HEK293 (cell line): ENCODE results near the gene KLHL17.

Experiments used
- CTCF ChIA-PET: fragments of 350-600 bp; formaldehyde crosslinking; extraction: SDS; loops from one replicate; lab custom pipeline; 2021; ENCODE audit warnings: antibody characterized with exemption; lab: Yijun Ruan, JAX
- POLR2A ChIA-PET: fragments of 300-600 bp; formaldehyde crosslinking; extraction: SDS; loops from one replicate; lab custom pipeline; 2020; ENCODE audit warnings: antibody characterized with exemption, inconsistent platforms; lab: Yijun Ruan, JAX
- H3K27ac ChIP-seq: fragments of 200-500 bp; sonication (Bioruptor generic); 2 replicates; pipeline ENCODE4 v1.5.1; 2014; ENCODE audit warnings: low read depth, low read length, control low read depth, inconsistent platforms; ENCODE audit errors: extremely low read depth
- H3K36me3 ChIP-seq, 2 experiments: fragments of 200-500 bp in 1 of 2; sonication (Bioruptor generic) in 1 of 2; 1 replicate in 1 of 2; 2 replicates in 1 of 2; pipeline ENCODE4 v1.5.1; 2014 to 2017; ENCODE audit warnings: inconsistent platforms in 2 of 2, low read length in 2 of 2; ENCODE audit not compliant: control insufficient read depth in 2 of 2, insufficient read depth in 1 of 2
- H3K4me1 ChIP-seq: fragments of 200-500 bp; sonication (Bioruptor generic); 2 replicates; pipeline ENCODE4 v1.5.1; 2014; ENCODE audit warnings: mild to moderate bottlenecking, low read length, inconsistent platforms; ENCODE audit not compliant: control insufficient read depth, insufficient read depth
- H3K4me3 ChIP-seq: 2 replicates; pipeline ENCODE4 v1.5.1; 2011; ENCODE audit warnings: low read depth, mild to moderate bottlenecking, control low read depth, low read length, moderate library complexity
- H3K9me3 ChIP-seq: fragments of 200-500 bp; sonication (Bioruptor generic); 2 replicates; pipeline ENCODE4 v1.5.1; 2014; ENCODE audit warnings: low read depth, low read length, inconsistent platforms; ENCODE audit not compliant: control insufficient read depth, insufficient read depth
- EGR2 ChIP-seq: fragments of 450-650 bp; formaldehyde crosslinking; IDR thresholded peaks from 2 replicates; pipeline ENCODE4 v1.5.1; 2016; ENCODE audit warnings: low read depth, missing biosample characterization, missing genetic modification characterization
- SCRT2 ChIP-seq: fragments of 450-650 bp; formaldehyde crosslinking; IDR thresholded peaks from 2 replicates; pipeline ENCODE4 v1.5.1; 2016; ENCODE audit warnings: missing biosample characterization, missing genetic modification characterization
- SP7 ChIP-seq: fragments of 450-650 bp; formaldehyde crosslinking; IDR thresholded peaks from 2 replicates; pipeline ENCODE4 v1.5.1; 2016; ENCODE audit warnings: missing biosample characterization, missing genetic modification characterization
- ZBTB21 ChIP-seq: fragments of 450-650 bp; formaldehyde crosslinking; IDR thresholded peaks from 2 replicates; pipeline ENCODE4 v1.5.1; 2017; ENCODE audit warnings: missing biosample characterization, missing genetic modification characterization
- ZBTB48 ChIP-seq: fragments of 450-650 bp; formaldehyde crosslinking; IDR thresholded peaks from 2 replicates; pipeline ENCODE4 v1.5.1; 2016; ENCODE audit warnings: missing biosample characterization, missing genetic modification characterization
- ZBTB7A ChIP-seq: fragments of 450-650 bp; formaldehyde crosslinking; IDR thresholded peaks from 2 replicates; pipeline ENCODE4 v1.5.1; 2016; ENCODE audit warnings: low read depth, missing biosample characterization, missing genetic modification characterization
- ZBTB8A ChIP-seq: fragments of 450-650 bp; formaldehyde crosslinking; IDR thresholded peaks from 2 replicates; pipeline ENCODE4 v1.5.1; 2016; ENCODE audit warnings: missing biosample characterization, missing genetic modification characterization
- ZIC2 ChIP-seq: fragments of 450-650 bp; formaldehyde crosslinking; IDR thresholded peaks from 2 replicates; pipeline ENCODE4 v1.5.1; 2016; ENCODE audit warnings: missing biosample characterization, missing genetic modification characterization
- ZNF121 ChIP-seq: fragments of 450-650 bp; formaldehyde crosslinking; IDR thresholded peaks from 2 replicates; pipeline ENCODE4 v1.5.1; 2016; ENCODE audit warnings: missing biosample characterization, missing genetic modification characterization
- ZNF2 ChIP-seq: fragments of 450-650 bp; formaldehyde crosslinking; IDR thresholded peaks from 2 replicates; pipeline ENCODE4 v1.5.1; 2016; ENCODE audit warnings: missing biosample characterization, missing genetic modification characterization
- ZNF221 ChIP-seq: fragments of 450-650 bp; formaldehyde crosslinking; IDR thresholded peaks from 2 replicates; pipeline ENCODE4 v1.5.1; 2017; ENCODE audit warnings: missing biosample characterization, missing genetic modification characterization, borderline replicate concordance
- ZNF324 ChIP-seq: fragments of 450-650 bp; formaldehyde crosslinking; IDR thresholded peaks from 2 replicates; pipeline ENCODE4 v1.5.1; 2016; ENCODE audit warnings: missing biosample characterization, missing genetic modification characterization
- ZNF561 ChIP-seq: fragments of 450-650 bp; IDR thresholded peaks from 2 replicates; pipeline ENCODE4 v1.5.1; 2018; ENCODE audit warnings: missing biosample characterization, missing genetic modification characterization, borderline replicate concordance
- ZNF580 ChIP-seq: fragments of 450-650 bp; formaldehyde crosslinking; IDR thresholded peaks from 2 replicates; pipeline ENCODE4 v1.5.1; 2016; ENCODE audit warnings: missing biosample characterization, missing genetic modification characterization
- ZNF600 ChIP-seq: fragments of 450-650 bp; formaldehyde crosslinking; IDR thresholded peaks from 2 replicates; pipeline ENCODE4 v1.5.1; 2016; ENCODE audit warnings: missing biosample characterization, missing genetic modification characterization
- ZNF76 ChIP-seq: fragments of 450-650 bp; formaldehyde crosslinking; IDR thresholded peaks from 2 replicates; pipeline ENCODE4; 2016; ENCODE audit warnings: low read depth, missing biosample characterization, missing genetic modification characterization, borderline replicate concordance
- TF ChIP-seq, protein P1 (sequence below): fragments of 450-650 bp; formaldehyde crosslinking; optimal IDR thresholded peaks from 2 replicates; pipeline ENCODE3; 2016; ENCODE audit warnings: missing biosample characterization, mild to moderate bottlenecking, missing genetic modification characterization
- TF ChIP-seq, protein P2 (sequence below): fragments of 450-650 bp; IDR thresholded peaks from 2 replicates; pipeline ENCODE4 v1.5.1; 2018; ENCODE audit warnings: missing biosample characterization, missing genetic modification characterization
- TF ChIP-seq, protein P3 (sequence below): fragments of 450-650 bp; formaldehyde crosslinking; IDR thresholded peaks from 2 replicates; pipeline ENCODE4 v1.5.1; 2017; ENCODE audit warnings: missing biosample characterization, missing genetic modification characterization
- TF ChIP-seq, protein P4 (sequence below): fragments of 450-650 bp; formaldehyde crosslinking; IDR thresholded peaks from 2 replicates; pipeline ENCODE4 v1.5.1; 2016; ENCODE audit warnings: missing biosample characterization, missing genetic modification characterization
- TF ChIP-seq, protein P5 (sequence below): fragments of 450-650 bp; formaldehyde crosslinking; IDR thresholded peaks from 2 replicates; pipeline ENCODE4 v1.5.1; 2016; ENCODE audit warnings: missing biosample characterization, missing genetic modification characterization, borderline replicate concordance

KLHL17 gene

DNA sequence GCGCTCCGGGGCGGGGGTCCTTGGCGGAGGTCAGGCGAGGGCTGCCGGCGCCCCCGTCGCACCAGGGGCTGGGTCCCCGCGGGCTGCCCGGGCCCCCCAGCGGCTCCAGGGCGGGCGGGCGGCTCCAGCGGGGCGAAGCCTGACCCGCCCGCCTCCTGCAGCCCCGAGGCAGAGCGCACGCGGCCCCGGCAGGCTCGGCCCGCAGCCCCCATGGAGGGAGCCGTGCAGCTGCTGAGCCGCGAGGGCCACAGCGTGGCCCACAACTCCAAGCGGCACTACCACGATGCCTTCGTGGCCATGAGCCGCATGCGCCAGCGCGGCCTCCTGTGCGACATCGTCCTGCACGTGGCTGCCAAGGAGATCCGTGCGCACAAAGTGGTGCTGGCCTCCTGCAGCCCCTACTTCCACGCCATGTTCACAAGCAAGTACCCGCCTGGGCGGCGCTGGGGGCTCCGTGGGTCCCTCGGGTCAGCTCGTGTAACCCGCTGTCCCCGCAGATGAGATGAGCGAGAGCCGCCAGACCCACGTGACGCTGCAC lies 817 bp downstream of the KLHL17 start:
- Histone ChIP-seq H3K4me3 (peak overlapping the region; percentile 57), H3K36me3 (peaks cover 3 to 53% of the 10 kb centered on the region in 2 experiments; a peak in 2 of 3 replicates), H3K27ac (peak overlapping the region; percentile 64; the same call in 1 of the 2 replicates), H3K4me1 (peaks cover under 1% of the 10 kb centered on the region; the same call in 1 of the 2 replicates), H3K9me3 (no peaks in the 10 kb centered on the region)
- TF ChIP-seq, protein P1, sequence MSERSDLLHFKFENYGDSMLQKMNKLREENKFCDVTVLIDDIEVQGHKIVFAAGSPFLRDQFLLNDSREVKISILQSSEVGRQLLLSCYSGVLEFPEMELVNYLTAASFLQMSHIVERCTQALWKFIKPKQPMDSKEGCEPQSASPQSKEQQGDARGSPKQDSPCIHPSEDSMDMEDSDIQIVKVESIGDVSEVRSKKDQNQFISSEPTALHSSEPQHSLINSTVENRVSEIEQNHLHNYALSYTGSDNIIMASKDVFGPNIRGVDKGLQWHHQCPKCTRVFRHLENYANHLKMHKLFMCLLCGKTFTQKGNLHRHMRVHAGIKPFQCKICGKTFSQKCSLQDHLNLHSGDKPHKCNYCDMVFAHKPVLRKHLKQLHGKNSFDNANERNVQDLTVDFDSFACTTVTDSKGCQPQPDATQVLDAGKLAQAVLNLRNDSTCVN (tag by site-specific recombination): peak; percentile 26
- TF ChIP-seq ZIC2 (tag by site-specific recombination): peak; percentile 59
- TF ChIP-seq ZNF600 (tag by site-specific recombination): peak; percentile 81
- TF ChIP-seq SP7 (tag by site-specific recombination): no peak
- peak; percentile 52; the same call in 1 of the 2 replicates for TF ChIP-seq ZNF2 (tag by site-specific recombination)
- TF ChIP-seq, protein P2, sequence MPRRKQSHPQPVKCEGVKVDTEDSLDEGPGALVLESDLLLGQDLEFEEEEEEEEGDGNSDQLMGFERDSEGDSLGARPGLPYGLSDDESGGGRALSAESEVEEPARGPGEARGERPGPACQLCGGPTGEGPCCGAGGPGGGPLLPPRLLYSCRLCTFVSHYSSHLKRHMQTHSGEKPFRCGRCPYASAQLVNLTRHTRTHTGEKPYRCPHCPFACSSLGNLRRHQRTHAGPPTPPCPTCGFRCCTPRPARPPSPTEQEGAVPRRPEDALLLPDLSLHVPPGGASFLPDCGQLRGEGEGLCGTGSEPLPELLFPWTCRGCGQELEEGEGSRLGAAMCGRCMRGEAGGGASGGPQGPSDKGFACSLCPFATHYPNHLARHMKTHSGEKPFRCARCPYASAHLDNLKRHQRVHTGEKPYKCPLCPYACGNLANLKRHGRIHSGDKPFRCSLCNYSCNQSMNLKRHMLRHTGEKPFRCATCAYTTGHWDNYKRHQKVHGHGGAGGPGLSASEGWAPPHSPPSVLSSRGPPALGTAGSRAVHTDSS (tag by site-specific recombination): no peak
- TF ChIP-seq, protein P3, sequence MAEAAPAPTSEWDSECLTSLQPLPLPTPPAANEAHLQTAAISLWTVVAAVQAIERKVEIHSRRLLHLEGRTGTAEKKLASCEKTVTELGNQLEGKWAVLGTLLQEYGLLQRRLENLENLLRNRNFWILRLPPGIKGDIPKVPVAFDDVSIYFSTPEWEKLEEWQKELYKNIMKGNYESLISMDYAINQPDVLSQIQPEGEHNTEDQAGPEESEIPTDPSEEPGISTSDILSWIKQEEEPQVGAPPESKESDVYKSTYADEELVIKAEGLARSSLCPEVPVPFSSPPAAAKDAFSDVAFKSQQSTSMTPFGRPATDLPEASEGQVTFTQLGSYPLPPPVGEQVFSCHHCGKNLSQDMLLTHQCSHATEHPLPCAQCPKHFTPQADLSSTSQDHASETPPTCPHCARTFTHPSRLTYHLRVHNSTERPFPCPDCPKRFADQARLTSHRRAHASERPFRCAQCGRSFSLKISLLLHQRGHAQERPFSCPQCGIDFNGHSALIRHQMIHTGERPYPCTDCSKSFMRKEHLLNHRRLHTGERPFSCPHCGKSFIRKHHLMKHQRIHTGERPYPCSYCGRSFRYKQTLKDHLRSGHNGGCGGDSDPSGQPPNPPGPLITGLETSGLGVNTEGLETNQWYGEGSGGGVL (tag by site-specific recombination): no peak
- TF ChIP-seq, protein P4, sequence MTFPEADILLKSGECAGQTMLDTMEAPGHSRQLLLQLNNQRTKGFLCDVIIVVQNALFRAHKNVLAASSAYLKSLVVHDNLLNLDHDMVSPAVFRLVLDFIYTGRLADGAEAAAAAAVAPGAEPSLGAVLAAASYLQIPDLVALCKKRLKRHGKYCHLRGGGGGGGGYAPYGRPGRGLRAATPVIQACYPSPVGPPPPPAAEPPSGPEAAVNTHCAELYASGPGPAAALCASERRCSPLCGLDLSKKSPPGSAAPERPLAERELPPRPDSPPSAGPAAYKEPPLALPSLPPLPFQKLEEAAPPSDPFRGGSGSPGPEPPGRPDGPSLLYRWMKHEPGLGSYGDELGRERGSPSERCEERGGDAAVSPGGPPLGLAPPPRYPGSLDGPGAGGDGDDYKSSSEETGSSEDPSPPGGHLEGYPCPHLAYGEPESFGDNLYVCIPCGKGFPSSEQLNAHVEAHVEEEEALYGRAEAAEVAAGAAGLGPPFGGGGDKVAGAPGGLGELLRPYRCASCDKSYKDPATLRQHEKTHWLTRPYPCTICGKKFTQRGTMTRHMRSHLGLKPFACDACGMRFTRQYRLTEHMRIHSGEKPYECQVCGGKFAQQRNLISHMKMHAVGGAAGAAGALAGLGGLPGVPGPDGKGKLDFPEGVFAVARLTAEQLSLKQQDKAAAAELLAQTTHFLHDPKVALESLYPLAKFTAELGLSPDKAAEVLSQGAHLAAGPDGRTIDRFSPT (tag by site-specific recombination): peak; percentile 87
- no peak for TF ChIP-seq ZNF121
- peak; percentile 52; the same call in 1 of the 2 replicates for TF ChIP-seq ZBTB8A (tag by site-specific recombination)
- 0 out of 2 replicates have a peak, but pooled peaks have one; percentile 48 for TF ChIP-seq ZBTB7A
- TF ChIP-seq ZNF76 (tag by site-specific recombination): 0 out of 2 replicates have a peak, but pooled peaks have one; percentile 29
- POLR2A ChIA-PET: interaction anchor here (1.5 kb wide), 1 partner anchor 36 kb away, joined by 5 read pairs; no protein-coding TSS in a partner anchor
- CTCF ChIA-PET: interaction anchor here (0.8 to 1.3 kb wide), 2 partner anchors 55 to 104 kb away, joined by 5 to 6 read pairs; no protein-coding TSS in a partner anchor

- Histone ChIP-seq H3K36me3 (peaks cover 0 to 39% of the 10 kb centered on the region in 2 experiments; a peak in 2 of 3 replicates), H3K9me3 (no peaks in the 10 kb centered on the region), H3K27ac (no peak overlapping the region), H3K4me3 (no peak overlapping the region), H3K4me1 (peaks cover 5% of the 10 kb centered on the region)
- POLR2A ChIA-PET: interaction anchor here (1.4 to 2.3 kb wide), 3 partner anchors 14 to 35 kb away, joined by 3 to 5 read pairs (median 5); no protein-coding TSS in a partner anchor
- CTCF ChIA-PET: interaction anchor here (0.7 to 0.8 kb wide), 2 partner anchors 27 to 103 kb away, joined by 3 to 5 read pairs; no protein-coding TSS in a partner anchor
- TF ChIP-seq ZNF324 (tag by site-specific recombination): no peak
- TF ChIP-seq, protein P3 (tag by site-specific recombination): no peak
- TF ChIP-seq EGR2 (tag by site-specific recombination): no peak
- no peak for TF ChIP-seq ZNF561
- TF ChIP-seq ZBTB48 (tag by site-specific recombination): no peak
- TF ChIP-seq SCRT2 (tag by site-specific recombination): peak; percentile 58
- TF ChIP-seq, protein P5, sequence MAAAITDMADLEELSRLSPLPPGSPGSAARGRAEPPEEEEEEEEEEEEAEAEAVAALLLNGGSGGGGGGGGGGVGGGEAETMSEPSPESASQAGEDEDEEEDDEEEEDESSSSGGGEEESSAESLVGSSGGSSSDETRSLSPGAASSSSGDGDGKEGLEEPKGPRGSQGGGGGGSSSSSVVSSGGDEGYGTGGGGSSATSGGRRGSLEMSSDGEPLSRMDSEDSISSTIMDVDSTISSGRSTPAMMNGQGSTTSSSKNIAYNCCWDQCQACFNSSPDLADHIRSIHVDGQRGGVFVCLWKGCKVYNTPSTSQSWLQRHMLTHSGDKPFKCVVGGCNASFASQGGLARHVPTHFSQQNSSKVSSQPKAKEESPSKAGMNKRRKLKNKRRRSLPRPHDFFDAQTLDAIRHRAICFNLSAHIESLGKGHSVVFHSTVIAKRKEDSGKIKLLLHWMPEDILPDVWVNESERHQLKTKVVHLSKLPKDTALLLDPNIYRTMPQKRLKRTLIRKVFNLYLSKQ (tag by site-specific recombination): no peak
- no peak for TF ChIP-seq ZNF221 (tag by site-specific recombination)
- no peak for TF ChIP-seq ZBTB21
- no peak for TF ChIP-seq ZNF580 (tag by site-specific recombination)
Observed at GRCh38 chr1:962381-963300, 2.3 kb downstream of the KLHL17 start.
